Stimulated activated CD8-positive, alpha-beta memory T cell treated with anti-CD3 and anti-CD28 coated beads, Interleukin-7, amount 100 ng/mL, for 48 hours (primary cell): ENCODE data around the gene ACP3.

Experiments used
- DNase-seq, 2 donors: peaks; one replicate each; pipeline ENCODE4 v3.0.0-alpha.2; 2020; ENCODE audit warnings: low read depth in 1 of 2; ENCODE audit errors: extremely low read depth in 1 of 2

Gene ACP3

GRCh38 chr3:132405188-132405587 lies 88.0 kb downstream of the ACP3 start:
- DNase-seq: no peak

- DNase-seq: no peak
Observed at GRCh38 chr3:132405609-132406299, 88.5 kb downstream of the ACP3 start.

GRCh38 chr3:132406587-132406986 lies 89.4 kb downstream of the ACP3 start:
- no peak for DNase-seq

GRCh38 chr3:132407025-132407424 lies 89.8 kb downstream of the ACP3 start:
- no peak for DNase-seq
